Measurements from ENCODE around the gene BMP10. TPM values are rescaled to one million over a fixed set of nuclear protein-coding genes. Genes with fewer than 3 reads are reported as not detected.

BMP10 gene
- total RNA-seq, 2 experiments from 2014 or later: not detected

DNA sequence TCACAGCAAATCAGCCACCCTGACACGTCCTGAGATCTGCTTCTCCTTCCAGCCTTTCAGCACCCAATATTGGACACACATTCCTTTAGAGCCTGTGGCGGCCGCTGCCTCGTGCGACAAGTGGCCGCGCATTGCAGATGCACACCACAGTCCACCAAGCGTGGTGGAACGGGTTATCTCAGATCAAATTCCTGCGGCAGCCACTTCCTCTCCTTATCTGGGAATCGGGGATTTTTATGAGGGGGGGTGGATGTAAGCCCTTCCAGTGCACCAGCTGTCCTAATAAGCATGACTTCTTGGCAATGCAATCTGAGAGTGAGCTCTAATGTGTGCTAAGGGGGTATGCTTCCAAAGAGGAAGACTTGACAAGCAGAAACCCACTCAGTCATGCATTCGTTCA is 18.3 kb upstream of the BMP10 start:
- POLR2A ChIA-PET: interaction anchor here (0.9 to 1.2 kb wide), 2 partner anchors 8 to 21 kb away, joined by 4 read pairs; no protein-coding TSS in a partner anchor
- no peaks in the 10 kb centered on the region for H3K9me3 ChIP-seq (ENCODE audit: low read length)
- no peaks in the 10 kb centered on the region for H3K79me2 ChIP-seq (ENCODE audit: insufficient read depth, low read depth, low read length)
- no peak overlapping the region for H3K4me2 ChIP-seq (ENCODE audit: low read length)
- no peaks in the 10 kb centered on the region for H3K4me1 ChIP-seq (ENCODE audit: insufficient read depth, low read length, poor library complexity, severe bottlenecking)
- intact Hi-C loops (cut with micrococcal nuclease; ENCODE audit: unreplicated experiment): no loop called here
- no peaks in the 10 kb centered on the region for H3K9me2 ChIP-seq (ENCODE audit: insufficient read depth, low read length)
- CTCF ChIA-PET (ENCODE audit: unreplicated experiment): no interaction called here
- no TSS peak for BruUV-seq (replicated peaks)
- no peak overlapping the region for H3K4me3 ChIP-seq (ENCODE audit: low read depth, low read length, poor library complexity, severe bottlenecking)
- no peak overlapping the region for H2AFZ ChIP-seq (ENCODE audit: low read length)
- H4K20me1 ChIP-seq (ENCODE audit: insufficient read depth, low read length): no peaks in the 10 kb centered on the region
- H3K36me3 ChIP-seq (ENCODE audit: insufficient read depth, low read length): no peaks in the 10 kb centered on the region
- TF ChIP-seq, protein P1, sequence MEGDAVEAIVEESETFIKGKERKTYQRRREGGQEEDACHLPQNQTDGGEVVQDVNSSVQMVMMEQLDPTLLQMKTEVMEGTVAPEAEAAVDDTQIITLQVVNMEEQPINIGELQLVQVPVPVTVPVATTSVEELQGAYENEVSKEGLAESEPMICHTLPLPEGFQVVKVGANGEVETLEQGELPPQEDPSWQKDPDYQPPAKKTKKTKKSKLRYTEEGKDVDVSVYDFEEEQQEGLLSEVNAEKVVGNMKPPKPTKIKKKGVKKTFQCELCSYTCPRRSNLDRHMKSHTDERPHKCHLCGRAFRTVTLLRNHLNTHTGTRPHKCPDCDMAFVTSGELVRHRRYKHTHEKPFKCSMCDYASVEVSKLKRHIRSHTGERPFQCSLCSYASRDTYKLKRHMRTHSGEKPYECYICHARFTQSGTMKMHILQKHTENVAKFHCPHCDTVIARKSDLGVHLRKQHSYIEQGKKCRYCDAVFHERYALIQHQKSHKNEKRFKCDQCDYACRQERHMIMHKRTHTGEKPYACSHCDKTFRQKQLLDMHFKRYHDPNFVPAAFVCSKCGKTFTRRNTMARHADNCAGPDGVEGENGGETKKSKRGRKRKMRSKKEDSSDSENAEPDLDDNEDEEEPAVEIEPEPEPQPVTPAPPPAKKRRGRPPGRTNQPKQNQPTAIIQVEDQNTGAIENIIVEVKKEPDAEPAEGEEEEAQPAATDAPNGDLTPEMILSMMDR (conservative IDR thresholded peaks at IDR 0.05; ENCODE audit: low read length): no peak
- no peak for TF ChIP-seq EZH2phosphoT487 (IDR thresholded peaks at IDR 0.05; ENCODE audit: borderline replicate concordance, low read depth, low read length)
- no peak overlapping the region for H3K27ac ChIP-seq (ENCODE audit: low read depth, low read length, poor library complexity, severe bottlenecking)
- no peak for DNase-seq (ENCODE audit: low spot score)

DNA sequence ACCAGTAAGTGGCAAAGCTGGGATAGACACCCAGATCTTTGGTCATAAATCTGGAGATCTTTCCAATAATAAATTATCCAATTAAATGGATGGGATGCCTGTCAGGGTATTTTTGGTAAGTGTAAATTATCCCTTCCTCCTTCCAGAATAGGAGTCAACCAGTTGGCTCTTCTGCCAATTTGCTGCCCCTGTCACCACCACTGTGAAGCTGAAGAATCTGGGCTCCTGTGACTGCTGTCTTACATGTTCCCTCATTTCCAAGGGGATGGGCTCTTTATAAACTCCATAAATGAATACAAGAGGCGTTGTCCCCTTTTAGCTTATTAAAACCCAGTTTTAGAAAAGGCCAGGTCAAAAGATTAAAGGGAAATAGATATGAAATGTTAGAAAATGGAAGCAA is 17.8 kb upstream of the BMP10 start:
- ChIA-PET POLR2A (interaction anchor here (1.2 kb wide), 1 partner anchor 9 kb away, joined by 4 read pairs; no protein-coding TSS in a partner anchor), CTCF (ENCODE audit: unreplicated experiment) (no interaction called here)
- Histone ChIP-seq H3K79me2 (ENCODE audit: insufficient read depth, low read depth, low read length) (no peaks in the 10 kb centered on the region), H3K36me3 (ENCODE audit: insufficient read depth, low read length) (no peaks in the 10 kb centered on the region), H4K20me1 (ENCODE audit: insufficient read depth, low read length) (no peaks in the 10 kb centered on the region), H3K9me3 (ENCODE audit: low read length) (no peaks in the 10 kb centered on the region), H3K4me1 (ENCODE audit: insufficient read depth, low read length, poor library complexity, severe bottlenecking) (no peaks in the 10 kb centered on the region), H3K9me2 (ENCODE audit: insufficient read depth, low read length) (no peaks in the 10 kb centered on the region), H3K4me3 (ENCODE audit: low read depth, low read length, poor library complexity, severe bottlenecking) (no peak overlapping the region), H3K4me2 (ENCODE audit: low read length) (no peak overlapping the region), H3K27ac (ENCODE audit: low read depth, low read length, poor library complexity, severe bottlenecking) (no peak overlapping the region), H2AFZ (ENCODE audit: low read length) (no peak overlapping the region)
- no TSS peak for BruUV-seq (replicated peaks)
- intact Hi-C loops (cut with micrococcal nuclease; ENCODE audit: unreplicated experiment): no loop called here
- TF ChIP-seq EZH2phosphoT487 (IDR thresholded peaks at IDR 0.05; ENCODE audit: borderline replicate concordance, low read depth, low read length): no peak
- TF ChIP-seq, protein P1 (conservative IDR thresholded peaks at IDR 0.05; ENCODE audit: low read length): no peak
- no peak for DNase-seq (ENCODE audit: low spot score)

DNA sequence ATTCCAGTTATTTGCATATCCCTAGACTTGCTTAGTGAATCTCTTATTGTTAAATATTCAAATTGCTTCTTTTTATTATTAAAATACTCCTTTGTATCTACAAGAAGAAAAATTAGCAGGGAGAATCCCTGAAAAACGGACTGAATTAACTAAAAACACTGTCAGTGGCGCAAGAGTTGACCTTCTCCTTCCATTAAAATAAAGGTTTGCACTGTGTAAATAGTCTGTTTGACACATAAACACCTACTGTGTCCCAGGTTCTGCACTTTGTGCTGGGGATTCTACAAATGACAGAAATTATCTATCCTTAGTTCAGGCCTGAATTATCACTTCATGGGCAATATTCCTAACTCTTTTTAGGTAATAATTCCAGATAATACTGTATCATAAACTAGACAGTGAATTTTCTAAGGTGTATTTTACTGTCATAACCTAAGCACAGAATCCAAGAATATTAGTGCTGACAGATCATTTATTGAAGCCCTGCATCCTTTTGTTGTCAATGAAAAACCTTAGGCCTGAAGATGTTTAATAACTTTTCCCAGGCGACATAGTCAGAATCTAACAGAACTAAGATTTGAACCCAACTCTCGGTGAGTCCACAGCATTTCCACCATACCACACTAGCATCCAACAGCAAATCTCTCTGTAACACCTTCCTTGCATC is 17.0 kb upstream of the BMP10 start:
- Histone ChIP-seq H3K4me1 (ENCODE audit: insufficient read depth, low read length, poor library complexity, severe bottlenecking) (no peaks in the 10 kb centered on the region), H3K4me3 (ENCODE audit: low read depth, low read length, poor library complexity, severe bottlenecking) (no peak overlapping the region), H3K27ac (ENCODE audit: low read depth, low read length, poor library complexity, severe bottlenecking) (no peak overlapping the region), H3K4me2 (ENCODE audit: low read length) (no peak overlapping the region), H3K36me3 (ENCODE audit: insufficient read depth, low read length) (no peaks in the 10 kb centered on the region), H3K79me2 (ENCODE audit: insufficient read depth, low read depth, low read length) (no peaks in the 10 kb centered on the region), H3K9me2 (ENCODE audit: insufficient read depth, low read length) (no peaks in the 10 kb centered on the region), H2AFZ (ENCODE audit: low read length) (no peak overlapping the region), H4K20me1 (ENCODE audit: insufficient read depth, low read length) (no peaks in the 10 kb centered on the region), H3K9me3 (ENCODE audit: low read length) (no peaks in the 10 kb centered on the region)
- no TSS peak for BruUV-seq (replicated peaks)
- intact Hi-C loops (cut with micrococcal nuclease; ENCODE audit: unreplicated experiment): no loop called here
- ChIA-PET POLR2A (interaction anchor here (1.2 kb wide), 1 partner anchor 10 kb away, joined by 4 read pairs; no protein-coding TSS in a partner anchor), CTCF (ENCODE audit: unreplicated experiment) (no interaction called here)
- no peak for TF ChIP-seq EZH2phosphoT487 (IDR thresholded peaks at IDR 0.05; ENCODE audit: borderline replicate concordance, low read depth, low read length)
- TF ChIP-seq, protein P1 (conservative IDR thresholded peaks at IDR 0.05; ENCODE audit: low read length): no peak
- DNase-seq (ENCODE audit: low spot score): no peak

Data from OCI-LY7 (cell line).